Progenitor cell of endocrine pancreas (in vitro differentiated cells): ENCODE measurements around the gene PHACTR2. TPM values are rescaled to one million over a fixed set of nuclear protein-coding genes. Genes with fewer than 3 reads are reported as not detected.

ENCODE experiments used
- DNase-seq: peaks from one replicate; pipeline ENCODE4 v3.0.0; 2021; ENCODE audit warnings: low spot score; ENCODE audit not compliant: unreplicated experiment
- H3K27ac Mint-ChIP-seq: 2 replicates; pipeline ENCODE4 v1.8.0; 2021; ENCODE audit warnings: mild to moderate bottlenecking, moderate library complexity, mixed read lengths
- H3K27me3 Mint-ChIP-seq: 2 replicates; pipeline ENCODE4 v1.8.0; 2021; ENCODE audit warnings: mixed read lengths
- H3K36me3 Mint-ChIP-seq: 2 replicates; pipeline ENCODE4 v1.8.0; 2022; ENCODE audit warnings: mixed read lengths; ENCODE audit not compliant: insufficient read depth
- H3K4me1 Mint-ChIP-seq: 2 replicates; pipeline ENCODE4 v1.8.0; 2021; ENCODE audit warnings: low read depth, mixed read lengths
- H3K4me3 Mint-ChIP-seq: 2 replicates; pipeline ENCODE4 v1.8.0; 2021; ENCODE audit warnings: low read depth, mild to moderate bottlenecking, moderate library complexity, mixed read lengths
- H3K9me3 Mint-ChIP-seq: 2 replicates; pipeline ENCODE4 v1.8.0; 2021; ENCODE audit warnings: low read depth, mixed read lengths
- CTCF ChIP-seq: fragments of 200-600 bp; sonication (generic); IDR thresholded peaks from one replicate; pipeline ENCODE4 v1.5.0; 2021; ENCODE audit warnings: antibody characterized with exemption, mild to moderate bottlenecking; ENCODE audit not compliant: unreplicated experiment
- total RNA-seq: library from RNA; stranded (reverse); gene quantifications from 2 replicates; pipeline ENCODE4 v1.2.1, GENCODE V29; 2021

The PHACTR2 gene
- total RNA-seq, 1 donor from 2014 or later = 55.2 TPM

DNA sequence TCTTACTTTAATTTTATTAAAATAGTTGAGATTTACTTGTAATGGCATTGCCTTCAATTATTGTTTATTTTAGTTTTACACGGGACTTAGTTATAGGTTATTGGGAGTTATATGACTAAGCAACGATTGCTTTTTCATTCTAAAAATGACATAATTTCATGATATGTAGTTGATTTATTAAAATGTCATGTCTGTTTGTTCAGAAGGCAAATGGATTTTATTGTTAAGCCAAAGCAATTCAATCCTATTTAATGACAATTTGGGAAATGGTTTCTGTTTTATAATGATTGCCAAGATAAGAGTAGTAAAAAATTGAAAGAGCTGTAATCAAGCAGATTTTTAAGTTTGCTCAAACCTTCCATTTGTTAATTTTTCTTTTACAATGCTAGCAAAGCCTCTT, 74.7 kb downstream of the PHACTR2 start:
- H3K4me3 Mint-ChIP-seq = no peak overlapping the region
- no peaks in the 10 kb centered on the region for H3K9me3 Mint-ChIP-seq
- H3K27me3 Mint-ChIP-seq = no peaks in the 10 kb centered on the region
- H3K27ac Mint-ChIP-seq = no peak overlapping the region
- peaks cover 4% of the 10 kb centered on the region for H3K36me3 Mint-ChIP-seq
- TF ChIP-seq CTCF = no peak
- no peak for DNase-seq
- H3K4me1 Mint-ChIP-seq = peaks cover 19% of the 10 kb centered on the region

DNA sequence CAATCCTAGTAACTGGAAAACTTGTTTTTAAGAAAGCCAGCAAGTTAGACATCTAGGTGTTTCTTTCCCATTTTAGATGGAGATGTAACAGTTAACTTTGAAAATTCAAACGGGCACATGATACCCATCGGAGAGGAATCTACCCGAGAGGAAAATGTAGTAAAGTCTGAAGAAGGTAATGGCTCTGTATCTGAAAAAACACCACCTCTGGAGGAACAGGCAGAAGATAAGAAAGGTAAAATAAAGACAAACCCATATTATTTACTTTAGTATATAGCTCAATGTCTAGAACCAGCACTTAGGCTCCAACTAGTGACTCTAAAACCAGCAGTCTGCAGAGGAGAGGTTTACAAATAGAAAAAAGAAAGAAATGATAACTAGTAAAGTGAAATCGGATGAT, 75.9 kb downstream of the PHACTR2 start:
- no peak for DNase-seq
- TF ChIP-seq CTCF = no peak
- H3K4me1 Mint-ChIP-seq = peaks cover 14% of the 10 kb centered on the region
- H3K27ac Mint-ChIP-seq = no peak overlapping the region
- H3K9me3 Mint-ChIP-seq = no peaks in the 10 kb centered on the region
- H3K36me3 Mint-ChIP-seq = peaks cover 8% of the 10 kb centered on the region
- H3K4me3 Mint-ChIP-seq = no peak overlapping the region
- no peaks in the 10 kb centered on the region for H3K27me3 Mint-ChIP-seq

DNA sequence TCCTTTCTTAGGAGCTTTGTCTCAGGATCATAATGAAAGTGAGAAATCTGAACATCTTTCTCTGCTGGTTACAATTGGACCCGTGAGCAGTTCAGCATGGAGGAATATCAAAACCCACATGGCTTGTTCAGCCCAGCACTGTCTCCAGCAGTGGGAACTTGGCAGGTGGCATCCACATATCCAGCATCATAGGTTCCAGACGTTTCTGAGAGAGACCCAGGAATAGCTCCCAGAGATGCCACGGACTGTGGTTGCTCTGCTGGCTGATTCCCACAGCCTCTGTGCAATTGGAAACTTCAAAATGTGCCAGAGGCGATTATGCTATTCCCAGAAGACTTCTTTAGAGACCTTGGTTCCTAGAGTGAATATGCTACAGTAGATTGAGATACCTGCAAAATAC, 76.4 kb downstream of the PHACTR2 start:
- DNase-seq = no peak
- no peak overlapping the region for H3K4me3 Mint-ChIP-seq
- no peaks in the 10 kb centered on the region for H3K27me3 Mint-ChIP-seq
- peaks cover 8% of the 10 kb centered on the region for H3K4me1 Mint-ChIP-seq
- TF ChIP-seq CTCF = no peak
- no peaks in the 10 kb centered on the region for H3K9me3 Mint-ChIP-seq
- no peak overlapping the region for H3K27ac Mint-ChIP-seq
- peaks cover 8% of the 10 kb centered on the region for H3K36me3 Mint-ChIP-seq

GRCh38 chr6:143755301-143755744, 77.6 kb downstream of the PHACTR2 start:
- Mint-ChIP-seq H3K4me3 (no peak overlapping the region), H3K27ac (peak overlapping the region; percentile 77), H3K27me3 (no peaks in the 10 kb centered on the region), H3K36me3 (peaks cover 10% of the 10 kb centered on the region), H3K9me3 (no peaks in the 10 kb centered on the region), H3K4me1 (peaks cover 7% of the 10 kb centered on the region)
- no peak for TF ChIP-seq CTCF
- DNase-seq = no peak

DNA sequence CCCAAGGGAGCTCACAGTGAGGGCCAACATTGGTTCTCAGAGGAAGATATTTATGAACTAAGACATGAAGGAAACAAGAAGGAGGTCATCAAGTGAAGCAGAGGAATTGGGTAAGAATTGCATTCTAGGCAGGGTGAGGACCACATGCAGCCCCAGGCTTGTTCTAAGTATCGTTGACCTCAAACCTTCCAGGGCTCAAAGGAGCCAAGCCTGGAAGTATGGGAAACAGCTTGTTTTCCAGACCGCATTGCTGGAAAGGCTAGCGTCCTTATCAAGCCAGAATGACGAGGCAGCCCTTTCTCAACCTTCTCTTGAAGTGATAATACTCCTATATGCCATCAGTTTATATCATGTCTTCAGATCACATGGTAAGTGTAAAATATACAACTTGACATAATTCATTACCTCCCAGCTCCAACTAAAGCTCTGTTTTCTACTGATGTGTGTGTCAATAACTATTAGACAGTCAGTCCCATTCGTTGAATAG, 79.6 kb downstream of the PHACTR2 start:
- H3K9me3 Mint-ChIP-seq = no peaks in the 10 kb centered on the region
- DNase-seq = no peak
- TF ChIP-seq CTCF = no peak
- peak overlapping the region; percentile 19 for H3K27ac Mint-ChIP-seq
- H3K4me3 Mint-ChIP-seq = no peak overlapping the region
- peaks cover 5% of the 10 kb centered on the region for H3K4me1 Mint-ChIP-seq
- no peaks in the 10 kb centered on the region for H3K27me3 Mint-ChIP-seq
- peaks cover 14% of the 10 kb centered on the region for H3K36me3 Mint-ChIP-seq
